ENCODE results near the gene MYO3B. TPM values are rescaled to one million over a fixed set of nuclear protein-coding genes. Genes with fewer than 3 reads are reported as not detected.

MYO3B gene
- total and polyA plus RNA-seq, 2 of the 8 experiments (the other 6 are each of a cell fraction or from before 2014, with no cell fraction given) = 0.17 to 0.19 TPM

- TF ChIP-seq RXRA (IDR thresholded peaks at IDR 0.05; ENCODE audit: insufficient read depth, low read depth, low read length) = no peak
Observed at GRCh38 chr2:170284205-170284604, 106.3 kb downstream of the MYO3B start (continued).
